Measurements from ENCODE around the gene SPAG16. TPM values are rescaled to one million over a fixed set of nuclear protein-coding genes. Genes with fewer than 3 reads are reported as not detected.

SPAG16 gene
- total RNA-seq, 4 donors from 2014 or later, result 34.1 to 59.3 (median 46.8) TPM

- H3K4me1 ChIP-seq, result no peaks in the 10 kb centered on the region
- intact Hi-C loops (cut with DNase I), result no loop called here
- H3K4me3 ChIP-seq (replicated peaks in 1 of 3), result no peak overlapping the region
- no peaks in the 10 kb centered on the region for H3K9me3 ChIP-seq
- H3K36me3 ChIP-seq, result no peaks in the 10 kb centered on the region
- TF ChIP-seq POLR2A (IDR thresholded peaks at IDR 0.05), result no peak
- TF ChIP-seq, protein P1, sequence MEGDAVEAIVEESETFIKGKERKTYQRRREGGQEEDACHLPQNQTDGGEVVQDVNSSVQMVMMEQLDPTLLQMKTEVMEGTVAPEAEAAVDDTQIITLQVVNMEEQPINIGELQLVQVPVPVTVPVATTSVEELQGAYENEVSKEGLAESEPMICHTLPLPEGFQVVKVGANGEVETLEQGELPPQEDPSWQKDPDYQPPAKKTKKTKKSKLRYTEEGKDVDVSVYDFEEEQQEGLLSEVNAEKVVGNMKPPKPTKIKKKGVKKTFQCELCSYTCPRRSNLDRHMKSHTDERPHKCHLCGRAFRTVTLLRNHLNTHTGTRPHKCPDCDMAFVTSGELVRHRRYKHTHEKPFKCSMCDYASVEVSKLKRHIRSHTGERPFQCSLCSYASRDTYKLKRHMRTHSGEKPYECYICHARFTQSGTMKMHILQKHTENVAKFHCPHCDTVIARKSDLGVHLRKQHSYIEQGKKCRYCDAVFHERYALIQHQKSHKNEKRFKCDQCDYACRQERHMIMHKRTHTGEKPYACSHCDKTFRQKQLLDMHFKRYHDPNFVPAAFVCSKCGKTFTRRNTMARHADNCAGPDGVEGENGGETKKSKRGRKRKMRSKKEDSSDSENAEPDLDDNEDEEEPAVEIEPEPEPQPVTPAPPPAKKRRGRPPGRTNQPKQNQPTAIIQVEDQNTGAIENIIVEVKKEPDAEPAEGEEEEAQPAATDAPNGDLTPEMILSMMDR (IDR thresholded peaks at IDR 0.05), result no peak
- 49 to 60% methylated on average over 1 of the region's 1 CpG for WGBS, 2 donors
- no peak overlapping the region for H3K27ac ChIP-seq
- no peaks in the 10 kb centered on the region for H3K27me3 ChIP-seq
- DNase-seq, result no peak
Observed at GRCh38 chr2:213551526-213551925, 267.3 kb downstream of the SPAG16 start.

DNA sequence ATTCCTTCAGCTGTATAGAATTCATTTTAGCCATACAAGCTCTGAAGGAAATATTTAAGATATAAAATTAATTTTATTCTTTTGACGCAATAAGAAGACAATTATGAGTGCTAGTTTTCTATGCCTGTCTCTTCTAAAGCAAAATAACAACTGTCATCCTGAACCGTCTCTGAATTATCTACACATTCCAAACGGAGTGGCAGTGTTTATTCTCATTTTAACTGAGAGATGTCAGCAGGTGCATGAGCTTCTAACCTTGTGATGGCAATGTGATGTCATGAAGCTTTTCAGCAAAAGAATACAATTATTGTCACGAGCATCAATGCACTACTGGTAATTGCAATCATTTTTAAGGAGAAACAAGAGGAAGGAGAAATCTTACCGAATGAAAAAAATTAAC, 274.8 kb downstream of the SPAG16 start:
- no peak for TF ChIP-seq POLR2A (IDR thresholded peaks at IDR 0.05)
- TF ChIP-seq, protein P1 (IDR thresholded peaks at IDR 0.05), result no peak
- no peak overlapping the region for H3K27ac ChIP-seq

GRCh38 chr2:213561759-213562158, 277.5 kb downstream of the SPAG16 start:
- H3K36me3 ChIP-seq, result no peaks in the 10 kb centered on the region
- H3K4me1 ChIP-seq, result no peaks in the 10 kb centered on the region
- H3K27me3 ChIP-seq, result no peaks in the 10 kb centered on the region
- DNase-seq, result no peak
- intact Hi-C loops (cut with DNase I), result no loop called here
- H3K27ac ChIP-seq, result no peak overlapping the region
- H3K4me3 ChIP-seq (replicated peaks in 1 of 3), result no peak overlapping the region
- no peak for TF ChIP-seq POLR2A (IDR thresholded peaks at IDR 0.05)
- TF ChIP-seq, protein P1 (IDR thresholded peaks at IDR 0.05), result no peak
- 92 to 94% methylated on average over 3 of the region's 3 CpGs for WGBS, 2 donors
- H3K9me3 ChIP-seq, result no peaks in the 10 kb centered on the region

More for the DNA sequence above, 274.8 kb downstream of the SPAG16 start:
- Histone ChIP-seq H3K4me1 (no peaks in the 10 kb centered on the region), H3K27me3 (no peaks in the 10 kb centered on the region), H3K4me3 (replicated peaks in 1 of 3) (no peak overlapping the region), H3K9me3 (no peaks in the 10 kb centered on the region), H3K36me3 (no peaks in the 10 kb centered on the region)
- no peak for DNase-seq
- 78 to 85% methylated on average over 5 of the region's 5 CpGs for WGBS, 2 donors
- intact Hi-C loops (cut with DNase I), result no loop called here

DNA sequence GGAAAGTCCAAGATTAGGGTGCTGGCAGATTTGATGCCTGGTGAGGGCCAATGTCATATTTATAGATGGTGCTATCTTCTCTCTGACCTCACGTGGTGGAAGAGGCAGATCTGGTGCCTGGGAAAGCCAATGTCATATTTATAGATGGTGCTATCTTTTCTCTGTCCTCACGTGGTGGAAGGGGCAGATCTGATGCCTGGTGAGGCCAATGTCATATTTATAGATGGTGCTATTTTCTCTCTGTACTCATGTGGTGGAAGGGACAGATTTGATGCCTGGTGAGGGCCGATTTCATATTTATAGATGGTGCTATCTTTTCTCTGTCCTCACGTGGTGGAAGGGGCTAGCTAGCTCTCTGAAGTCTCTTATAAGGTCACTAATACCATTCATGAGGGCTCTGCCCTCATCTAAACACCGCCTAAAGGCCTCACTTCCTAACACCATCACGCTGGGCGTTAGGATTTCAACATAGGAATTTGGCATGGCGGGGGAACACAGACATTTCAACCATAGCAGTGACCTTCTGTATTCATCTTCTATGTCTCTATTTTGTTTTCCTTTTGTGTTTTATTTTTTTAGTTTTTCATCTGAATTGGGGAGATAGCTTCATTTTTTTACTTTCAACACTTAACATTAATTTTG, 278.4 kb downstream of the SPAG16 start:
- no peaks in the 10 kb centered on the region for H3K9me3 ChIP-seq

GRCh38 chr2:213566846-213567245, 282.6 kb downstream of the SPAG16 start:
- H3K27me3 ChIP-seq, result no peaks in the 10 kb centered on the region
- DNase-seq, result no peak
- no peaks in the 10 kb centered on the region for H3K36me3 ChIP-seq
- TF ChIP-seq, protein P1 (IDR thresholded peaks at IDR 0.05), result no peak
- no peak for TF ChIP-seq POLR2A (IDR thresholded peaks at IDR 0.05)
- intact Hi-C loops (cut with DNase I), result no loop called here
- H3K4me3 ChIP-seq (replicated peaks in 1 of 3), result no peak overlapping the region
- H3K27ac ChIP-seq, result no peak overlapping the region
- no peaks in the 10 kb centered on the region for H3K4me1 ChIP-seq
- no peaks in the 10 kb centered on the region for H3K9me3 ChIP-seq

More for the DNA sequence above, 278.4 kb downstream of the SPAG16 start:
- H3K36me3 ChIP-seq, result no peaks in the 10 kb centered on the region
- no peak overlapping the region for H3K4me3 ChIP-seq (replicated peaks in 1 of 3)
- H3K27ac ChIP-seq, result no peak overlapping the region
- H3K27me3 ChIP-seq, result no peaks in the 10 kb centered on the region
- no peaks in the 10 kb centered on the region for H3K4me1 ChIP-seq
- DNase-seq, result no peak
- TF ChIP-seq, protein P1 (IDR thresholded peaks at IDR 0.05), result no peak
- TF ChIP-seq POLR2A (IDR thresholded peaks at IDR 0.05), result no peak
- intact Hi-C loops (cut with DNase I), result no loop called here
- 77 to 81% methylated on average over 8 of the region's 8 CpGs for WGBS, 2 donors
